Caco-2 (cell line): Measurements from ENCODE around the gene SSTR3. TPM values are rescaled to one million over a fixed set of nuclear protein-coding genes. Genes with fewer than 3 reads are reported as not detected.

Experiments
- BruUV-seq: library from RNA; stranded (reverse); fragments of 400-500 nt; replicated peaks from 2 replicates; lab custom pipeline; 2021; lab: Mats Ljungman, UMichigan
- CTCF ChIA-PET: fragments of 300-600 bp; sonication (Branson Sonifier 250); formaldehyde crosslinking; loops from one replicate; lab custom pipeline; 2022; ENCODE audit warnings: antibody characterized with exemption; lab: Charles Lee
- POLR2A ChIA-PET: fragments of 300-600 bp; sonication (Branson Sonifier 250); formaldehyde crosslinking; loops from one replicate; lab custom pipeline; 2022; ENCODE audit warnings: antibody characterized with exemption; lab: Charles Lee
- DNase-seq, 2 experiments: peaks; one replicate each; pipeline versions ENCODE4 v3.0.0 to v3.0.0-alpha.2; 2020 to 2022
- H3K27me3 ChIP-seq: replicated peaks from 2 replicates; pipeline ENCODE4 v1.6.0; 2011; ENCODE audit warnings: low read length; ENCODE audit not compliant: control insufficient read depth, insufficient read depth
- H3K36me3 ChIP-seq: 2 replicates; pipeline ENCODE4 v1.5.1; 2011; ENCODE audit warnings: low read length; ENCODE audit not compliant: control insufficient read depth, insufficient read depth
- H3K4me1 ChIP-seq: fragments of 250-450 bp; sonication (Bioruptor Pico); 2 replicates; pipeline ENCODE4 v1.5.1; 2020; ENCODE audit warnings: mild to moderate bottlenecking
- H3K4me3 ChIP-seq: 2 replicates; pipeline ENCODE4 v1.5.1; 2011; ENCODE audit warnings: low read depth, mild to moderate bottlenecking, control low read depth, low read length
- H3K9me3 ChIP-seq: fragments of 250-450 bp; sonication (Bioruptor Pico); 2 replicates; pipeline ENCODE4 v1.5.1; 2020; ENCODE audit warnings: mild to moderate bottlenecking, moderate library complexity
- H3K27ac Mint-ChIP-seq: one replicate; pipeline ENCODE4 v1.8.0; 2022; ENCODE audit warnings: mixed read lengths; ENCODE audit not compliant: unreplicated experiment
- H3K27me3 Mint-ChIP-seq: one replicate; pipeline ENCODE4 v1.8.0; 2022; ENCODE audit warnings: mixed read lengths; ENCODE audit not compliant: insufficient read depth, unreplicated experiment
- H3K36me3 Mint-ChIP-seq: one replicate; pipeline ENCODE4 v1.8.0; 2022; ENCODE audit warnings: mild to moderate bottlenecking, mixed read lengths; ENCODE audit not compliant: insufficient read depth, unreplicated experiment
- H3K4me1 Mint-ChIP-seq: one replicate; pipeline ENCODE4 v1.8.0; 2022; ENCODE audit warnings: low read depth, mixed read lengths; ENCODE audit not compliant: unreplicated experiment
- H3K4me3 Mint-ChIP-seq: one replicate; pipeline ENCODE4 v1.8.0; 2022; ENCODE audit warnings: mild to moderate bottlenecking, moderate library complexity, mixed read lengths; ENCODE audit not compliant: unreplicated experiment
- H3K9me3 Mint-ChIP-seq: one replicate; pipeline ENCODE4 v1.8.0; 2022; ENCODE audit warnings: mixed read lengths; ENCODE audit not compliant: unreplicated experiment
- CTCF ChIP-seq, 2 experiments: fragments of 200-600 bp in 1 of 2; IDR thresholded peaks; 1 replicate in 1 of 2; 2 replicates in 1 of 2; pipeline versions ENCODE4 v1.5.1 to v1.8.0; 2011 to 2022; ENCODE audit warnings: antibody characterized with exemption in 1 of 2, control low read depth in 1 of 2, inconsistent platforms in 1 of 2, low read depth in 1 of 2, low read length in 1 of 2, mild to moderate bottlenecking in 1 of 2, moderate library complexity in 1 of 2; ENCODE audit not compliant: insufficient read depth in 1 of 2, severe bottlenecking in 1 of 2, unreplicated experiment in 1 of 2
- intact Hi-C: fragments of 100-400 bp; cut with micrococcal nuclease; formaldehyde crosslinking; loops from one replicate; pipeline ENCODE4 v1.10.0; 2022; ENCODE audit not compliant: unreplicated experiment
- total RNA-seq: library from RNA; stranded (reverse); gene quantifications from 2 replicates; pipeline ENCODE4 v1.2.3, GENCODE V29; 2022

SSTR3 gene
- total RNA-seq, 1 experiment from 2014 or later = not detected

DNA sequence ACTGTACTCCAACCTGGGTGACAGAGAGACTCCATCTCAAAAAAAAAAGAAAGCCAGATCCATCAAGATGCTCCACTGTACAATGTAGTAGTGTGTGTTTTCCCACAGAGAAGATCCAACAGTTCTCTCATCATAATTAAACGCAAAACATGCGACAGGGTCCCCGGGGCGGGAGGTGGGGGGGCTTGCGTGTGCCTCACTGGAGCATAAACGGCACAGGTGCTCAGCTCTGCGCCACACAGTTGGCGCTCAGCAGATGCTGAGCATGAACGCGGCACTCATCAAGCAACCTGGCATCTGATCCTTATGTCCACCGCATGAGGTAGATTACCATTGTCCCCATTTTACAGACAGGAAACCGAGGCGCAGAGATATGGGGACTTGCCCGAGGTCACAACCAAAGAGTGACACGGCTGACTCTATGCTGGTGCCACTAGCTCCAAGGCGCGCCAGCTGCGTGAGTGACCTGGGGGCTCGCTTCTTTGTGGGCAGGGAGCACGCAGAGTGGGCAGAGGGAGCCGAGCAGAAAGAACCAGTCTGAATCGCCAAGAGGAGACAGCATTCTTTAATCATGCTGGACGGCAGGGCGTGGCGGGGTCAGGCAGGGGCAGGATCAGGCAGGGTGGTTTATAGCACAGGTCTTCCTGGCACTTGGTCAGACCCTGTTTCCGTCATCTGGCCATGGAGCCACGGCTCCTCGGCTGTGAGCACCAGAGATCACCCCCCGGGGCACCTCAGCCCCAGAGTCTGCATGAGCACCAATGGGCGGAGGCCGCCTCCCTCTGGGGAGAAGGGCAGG, 32.5 kb downstream of the SSTR3 start:
- no peak overlapping the region for H3K27ac Mint-ChIP-seq
- Histone ChIP-seq H3K9me3 (no peaks in the 10 kb centered on the region), H3K4me3 (no peak overlapping the region), H3K36me3 (no peaks in the 10 kb centered on the region), H3K4me1 (peaks cover 9% of the 10 kb centered on the region; the same call in 1 of the 2 replicates), H3K27me3 (no peaks in the 10 kb centered on the region)
- H3K36me3 Mint-ChIP-seq = peaks cover 6% of the 10 kb centered on the region
- no peak for DNase-seq
- no peak overlapping the region for H3K4me3 Mint-ChIP-seq
- intact Hi-C loops = no loop called here
- no peaks in the 10 kb centered on the region for H3K4me1 Mint-ChIP-seq
- TF ChIP-seq CTCF (IDR thresholded peaks at IDR 0.05; ENCODE audit: insufficient read depth in 1 of 2, low read depth in 1 of 2, low read length in 1 of 2, severe bottlenecking in 1 of 2, unreplicated experiment in 1 of 2) = no peak
- BruUV-seq = no TSS peak
- CTCF ChIA-PET = no interaction called here
- POLR2A ChIA-PET = no interaction called here
- no peaks in the 10 kb centered on the region for H3K27me3 Mint-ChIP-seq
- no peaks in the 10 kb centered on the region for H3K9me3 Mint-ChIP-seq

DNA sequence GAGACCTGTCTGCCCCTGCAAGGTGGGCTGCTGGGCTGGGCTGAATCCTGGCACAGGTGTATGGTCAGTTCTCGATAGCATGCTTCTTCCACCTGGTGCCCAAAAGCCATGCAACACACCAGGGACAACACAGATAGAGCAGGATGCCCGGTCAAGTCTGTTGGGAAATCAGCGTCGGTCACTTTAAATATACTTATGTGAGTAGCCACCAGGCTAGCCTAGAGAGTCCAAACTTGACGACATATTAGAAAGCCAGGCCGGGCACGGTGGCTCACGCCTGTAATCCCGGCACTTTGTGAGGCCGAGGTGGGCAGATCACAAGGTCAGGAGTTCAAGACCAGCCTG, 33.2 kb downstream of the SSTR3 start:
- POLR2A ChIA-PET = no interaction called here
- no peaks in the 10 kb centered on the region for H3K4me1 Mint-ChIP-seq
- peaks cover 9% of the 10 kb centered on the region; the same call in 1 of the 2 replicates for H3K4me1 ChIP-seq

More for the DNA sequence above, 33.2 kb downstream of the SSTR3 start:
- Histone ChIP-seq H3K27me3 (no peaks in the 10 kb centered on the region), H3K9me3 (no peaks in the 10 kb centered on the region), H3K36me3 (no peaks in the 10 kb centered on the region), H3K4me3 (no peak overlapping the region)
- BruUV-seq = no TSS peak
- H3K9me3 Mint-ChIP-seq = no peaks in the 10 kb centered on the region
- intact Hi-C loops = no loop called here
- no peaks in the 10 kb centered on the region for H3K27me3 Mint-ChIP-seq
- peaks cover 5% of the 10 kb centered on the region for H3K36me3 Mint-ChIP-seq
- H3K4me3 Mint-ChIP-seq = no peak overlapping the region
- H3K27ac Mint-ChIP-seq = no peak overlapping the region
- TF ChIP-seq CTCF (IDR thresholded peaks at IDR 0.05; ENCODE audit: insufficient read depth in 1 of 2, low read depth in 1 of 2, low read length in 1 of 2, severe bottlenecking in 1 of 2, unreplicated experiment in 1 of 2) = no peak
- CTCF ChIA-PET = interaction anchor here (1.6 kb wide), 1 partner anchor 20 kb away, joined by 8 read pairs; no protein-coding TSS in a partner anchor
- no peak for DNase-seq
